AG10803 (cell line): ENCODE measurements around the gene ATF7.
"Not testable (repeated sequence)": the region's sequence is repeated elsewhere in the genome, so short reads cannot be mapped to it uniquely, and the experiment has no call there.

Experiments
- DNase-seq: peaks from one replicate; pipeline ENCODE4 v3.0.0; 2010; ENCODE audit warnings: low read depth
- H3K4me3 ChIP-seq: 2 replicates; pipeline ENCODE4 v1.5.1; 2011; ENCODE audit warnings: mild to moderate bottlenecking, low read length, control low read depth
- CTCF ChIP-seq: conservative IDR thresholded peaks from 2 replicates; pipeline ENCODE4 v1.5.1; 2011; ENCODE audit warnings: mild to moderate bottlenecking, low read length, control low read depth, inconsistent platforms

The ATF7 gene

GRCh38 chr12:53660041-53660440, 33.9 kb upstream of the ATF7 start:
- TF ChIP-seq CTCF, result no peak
- no peak overlapping the region for H3K4me3 ChIP-seq
- DNase-seq, result peak; percentile 34

GRCh38 chr12:53659571-53659981, 33.4 kb upstream of the ATF7 start:
- peak; percentile 39 for DNase-seq
- H3K4me3 ChIP-seq, result peak overlapping the region; percentile 29

GRCh38 chr12:53659011-53659551, 32.9 kb upstream of the ATF7 start:
- TF ChIP-seq CTCF, result no peak
- peak overlapping the region; percentile 29 for H3K4me3 ChIP-seq
- DNase-seq, result peak; percentile 77

More at GRCh38 chr12:53659571-53659981, 33.4 kb upstream of the ATF7 start:
- TF ChIP-seq CTCF, result no peak

- TF ChIP-seq CTCF, result no peak
- H3K4me3 ChIP-seq, result no peak overlapping the region
- no peak for DNase-seq
Measured at GRCh38 chr12:53657041-53657440, 30.9 kb upstream of the ATF7 start.

GRCh38 chr12:53653595-53653994, 27.4 kb upstream of the ATF7 start:
- no peak for TF ChIP-seq CTCF
- DNase-seq, result no peak
- no peak overlapping the region for H3K4me3 ChIP-seq

GRCh38 chr12:53652366-53652765, 26.2 kb upstream of the ATF7 start:
- DNase-seq, result peak; percentile 74
- no peak for TF ChIP-seq CTCF
- H3K4me3 ChIP-seq, result no peak overlapping the region

- TF ChIP-seq CTCF, result no peak
- no peak for DNase-seq
- H3K4me3 ChIP-seq, result no peak overlapping the region
Measured at GRCh38 chr12:53651737-53652136, 25.6 kb upstream of the ATF7 start.

GRCh38 chr12:53646300-53646699, 20.1 kb upstream of the ATF7 start:
- H3K4me3 ChIP-seq, result not testable (repeated sequence)
- DNase-seq, result peak; percentile 24
